ENCODE measurements around the gene LBHD1. TPM values are rescaled to one million over a fixed set of nuclear protein-coding genes. Genes with fewer than 3 reads are reported as not detected.

LBHD1 gene
- total and polyA plus RNA-seq, 2 of the 13 experiments (the other 11 are each of a cell fraction or from before 2014, with no cell fraction given) = 3.2 to 3.7 TPM

DNA sequence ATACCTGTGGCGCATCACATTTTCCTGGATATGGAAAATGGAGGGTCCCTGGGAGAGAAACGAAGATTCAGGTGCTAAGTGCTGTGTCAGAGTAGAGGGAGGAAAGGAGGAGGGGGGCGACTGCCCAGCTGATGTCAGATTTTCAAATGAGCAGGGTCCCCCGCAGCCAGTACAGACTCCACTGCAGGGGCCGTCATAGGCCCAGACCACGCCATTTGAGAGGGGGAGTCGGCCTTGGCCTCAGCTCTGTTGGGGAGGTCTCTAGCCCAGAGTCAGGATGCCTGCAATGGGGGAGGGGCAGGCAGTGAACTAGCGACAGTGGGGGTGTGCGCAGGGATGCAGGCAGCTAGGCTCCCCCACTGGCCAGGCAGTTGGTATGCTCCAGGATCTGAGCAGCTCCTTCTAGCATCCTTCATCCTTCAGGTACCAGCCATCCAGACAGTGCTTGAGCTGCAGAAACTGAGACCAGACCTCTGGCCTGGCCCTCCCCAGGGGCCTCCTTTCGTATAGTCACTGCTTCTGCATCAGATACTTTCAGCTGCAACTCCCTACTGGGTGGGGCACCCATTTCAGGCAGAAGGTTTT lies 35.3 kb upstream of the LBHD1 start, which contains the start of the genes BSCL2 and GNG3:
Gene BSCL2 (minus strand): TSS at position 148 of the 585 bp plus-strand sequence. CDS start 229 bp downstream, outside the sequence.
Gene GNG3 (plus strand): TSS at position 400 of the 585 bp plus-strand sequence. CDS start 620 bp downstream, outside the sequence.
- Histone ChIP-seq H3K27ac (ENCODE audit: extremely low read length, insufficient read depth, low read length) (peak within 1 kb of the TSS; percentile 49), H3K4me3 (replicated peaks in 1 of 3; ENCODE audit: insufficient read depth in 1 of 3, low read depth in 2 of 3, low read length in 3 of 3) (peak within 1 kb of the TSS in 2 of 3 experiments; percentile 21 to 51; a peak in 3 of 6 replicates), H3K9me3 (ENCODE audit: low read length) (no peaks in the 10 kb centered on the region), H3K4me2 (ENCODE audit: low read depth, low read length) (peak within 1 kb of the TSS; percentile 99), H3K36me3 (replicated peaks in 1 of 2; ENCODE audit: control insufficient read depth in 1 of 2, insufficient read depth in 2 of 2, low read length in 2 of 2) (peaks cover 9 to 36% of the 10 kb centered on the region in 2 experiments), H3K4me1 (ENCODE audit: insufficient read depth, low read length) (peaks cover 18% of the 10 kb centered on the region), H4K20me1 (ENCODE audit: insufficient read depth, low read length) (peaks cover 6% of the 10 kb centered on the region; the same call in 1 of the 2 replicates), H3K9ac (ENCODE audit: insufficient read depth, low read depth, low read length) (0 out of 2 replicates have a peak within 1 kb of the TSS, but pooled peaks have one; percentile 31), H3K27me3 (ENCODE audit: control insufficient read depth in 1 of 2, insufficient read depth in 2 of 2, low read length in 2 of 2) (no peaks in the 10 kb centered on the region), H2AFZ (ENCODE audit: low read length) (no peak within 1 kb of the TSS), H3K79me2 (ENCODE audit: insufficient read depth, low read length) (no peaks in the 10 kb centered on the region)
- 96% methylated on average over 7 of the region's 10 CpGs for WGBS (ENCODE audit: low lambda C conversion rate)
- ATAC-seq (no peak), DNase-seq (ENCODE audit: low spot score) (no peak), FAIRE-seq (no peak)
- in situ Hi-C loops (cut with HindIII; ENCODE audit: extremely low pct_ligation_motif_present, low pct_unique_long_range_greater_than_20kb) = loop anchor here (10.0 kb wide), 1 partner anchor 313 kb away; no protein-coding TSS in a partner anchor
- TF ChIP-seq ISX (CRISPR knock-in tag; conservative IDR thresholded peaks at IDR 0.05) = no peak
- no peak for TF ChIP-seq BRD4 (CRISPR knock-in tag; IDR thresholded peaks at IDR 0.05)
- TF ChIP-seq SIX4 (CRISPR knock-in tag; IDR thresholded peaks at IDR 0.05) = no peak
- peak; percentile 92 for TF ChIP-seq PRDM10 (CRISPR knock-in tag; IDR thresholded peaks at IDR 0.05; ENCODE audit: low read depth)
- no peak for TF ChIP-seq U2AF1 (optimal IDR thresholded peaks at IDR 0.05; ENCODE audit: low read depth, low read length)
- TF ChIP-seq RBM22 (optimal IDR thresholded peaks at IDR 0.05; ENCODE audit: low read length) = peak; percentile 68
- TF ChIP-seq AGO2 (optimal IDR thresholded peaks at IDR 0.05; ENCODE audit: low read depth, low read length) = peak; percentile 79
- no peak for TF ChIP-seq ZSCAN31 (CRISPR knock-in tag; IDR thresholded peaks at IDR 0.05; ENCODE audit: low read depth)
- peak; percentile 55; the same call in 1 of the 2 replicates for TF ChIP-seq AKAP8 (CRISPR knock-in tag; IDR thresholded peaks at IDR 0.05)
- TF ChIP-seq KLF9 (CRISPR knock-in tag; IDR thresholded peaks at IDR 0.05; ENCODE audit: low read depth) = no peak
- TF ChIP-seq, protein P1, sequence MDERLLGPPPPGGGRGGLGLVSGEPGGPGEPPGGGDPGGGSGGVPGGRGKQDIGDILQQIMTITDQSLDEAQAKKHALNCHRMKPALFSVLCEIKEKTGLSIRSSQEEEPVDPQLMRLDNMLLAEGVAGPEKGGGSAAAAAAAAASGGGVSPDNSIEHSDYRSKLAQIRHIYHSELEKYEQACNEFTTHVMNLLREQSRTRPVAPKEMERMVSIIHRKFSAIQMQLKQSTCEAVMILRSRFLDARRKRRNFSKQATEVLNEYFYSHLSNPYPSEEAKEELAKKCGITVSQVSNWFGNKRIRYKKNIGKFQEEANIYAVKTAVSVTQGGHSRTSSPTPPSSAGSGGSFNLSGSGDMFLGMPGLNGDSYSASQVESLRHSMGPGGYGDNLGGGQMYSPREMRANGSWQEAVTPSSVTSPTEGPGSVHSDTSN (CRISPR knock-in tag; IDR thresholded peaks at IDR 0.05) = no peak
- no peak for TF ChIP-seq ZBTB38 (CRISPR knock-in tag; IDR thresholded peaks at IDR 0.05)
- TF ChIP-seq ZC3H4 (CRISPR knock-in tag; IDR thresholded peaks at IDR 0.05; ENCODE audit: borderline replicate concordance) = no peak
- TF ChIP-seq ZGPAT (CRISPR knock-in tag; IDR thresholded peaks at IDR 0.05) = no peak
- TF ChIP-seq, protein P2, sequence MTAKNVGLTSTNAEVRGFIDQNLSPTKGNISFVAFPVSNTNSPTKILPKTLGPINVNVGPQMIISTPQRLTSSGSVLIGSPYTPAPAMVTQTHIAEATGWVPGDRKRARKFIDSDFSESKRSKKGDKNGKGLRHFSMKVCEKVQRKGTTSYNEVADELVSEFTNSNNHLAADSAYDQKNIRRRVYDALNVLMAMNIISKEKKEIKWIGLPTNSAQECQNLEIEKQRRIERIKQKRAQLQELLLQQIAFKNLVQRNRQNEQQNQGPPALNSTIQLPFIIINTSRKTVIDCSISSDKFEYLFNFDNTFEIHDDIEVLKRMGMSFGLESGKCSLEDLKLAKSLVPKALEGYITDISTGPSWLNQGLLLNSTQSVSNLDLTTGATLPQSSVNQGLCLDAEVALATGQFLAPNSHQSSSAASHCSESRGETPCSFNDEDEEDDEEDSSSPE (CRISPR knock-in tag; IDR thresholded peaks at IDR 0.05) = no peak
- TF ChIP-seq POLR2G (IDR thresholded peaks at IDR 0.05; ENCODE audit: low read depth, low read length) = peak; percentile 54; the same call in 1 of the 2 replicates
- no peak for TF ChIP-seq ZNF549 (CRISPR knock-in tag; IDR thresholded peaks at IDR 0.05)
- ChIA-PET CTCF (ENCODE audit: low intra/inter-chr PET ratio, low total read pairs) (no interaction called here), POLR2A (interaction anchor here (0.9 to 4.3 kb wide), 7 partner anchors 20 to 124 kb away, joined by 3 to 27 read pairs (median 4); partner anchors contain the start of genes HNRNPUL2, INTS5, POLR2G and STX5)
- BruUV-seq (replicated peaks) = no TSS peak
- intact Hi-C loops (cut with micrococcal nuclease; ENCODE audit: unreplicated experiment) = no loop called here

Data from HepG2 (cell line).